Choroid plexus epithelial cell (primary cell): ENCODE results near the gene COL20A1.

ENCODE experiments used
- DNase-seq: peaks from one replicate; pipeline ENCODE4 v3.0.0-alpha.2; 2010; ENCODE audit warnings: low read depth
- H3K4me3 ChIP-seq: 2 replicates; pipeline ENCODE4 v1.5.1; 2011; ENCODE audit warnings: low read depth, mild to moderate bottlenecking, control low read depth, low read length, moderate library complexity
- TF ChIP-seq, protein P1 (sequence below): conservative IDR thresholded peaks from 2 replicates; pipeline ENCODE4 v1.5.1; 2011; ENCODE audit warnings: low read depth, mild to moderate bottlenecking, control low read depth, inconsistent platforms, low read length, moderate library complexity

The COL20A1 gene

GRCh38 chr20:63292904-63293303, at the start of gene COL20A1:
COL20A1 (plus strand) TSS chr20:63293186; CDS start chr20:63295108, 1,922 bp downstream.
- TF ChIP-seq, protein P1, sequence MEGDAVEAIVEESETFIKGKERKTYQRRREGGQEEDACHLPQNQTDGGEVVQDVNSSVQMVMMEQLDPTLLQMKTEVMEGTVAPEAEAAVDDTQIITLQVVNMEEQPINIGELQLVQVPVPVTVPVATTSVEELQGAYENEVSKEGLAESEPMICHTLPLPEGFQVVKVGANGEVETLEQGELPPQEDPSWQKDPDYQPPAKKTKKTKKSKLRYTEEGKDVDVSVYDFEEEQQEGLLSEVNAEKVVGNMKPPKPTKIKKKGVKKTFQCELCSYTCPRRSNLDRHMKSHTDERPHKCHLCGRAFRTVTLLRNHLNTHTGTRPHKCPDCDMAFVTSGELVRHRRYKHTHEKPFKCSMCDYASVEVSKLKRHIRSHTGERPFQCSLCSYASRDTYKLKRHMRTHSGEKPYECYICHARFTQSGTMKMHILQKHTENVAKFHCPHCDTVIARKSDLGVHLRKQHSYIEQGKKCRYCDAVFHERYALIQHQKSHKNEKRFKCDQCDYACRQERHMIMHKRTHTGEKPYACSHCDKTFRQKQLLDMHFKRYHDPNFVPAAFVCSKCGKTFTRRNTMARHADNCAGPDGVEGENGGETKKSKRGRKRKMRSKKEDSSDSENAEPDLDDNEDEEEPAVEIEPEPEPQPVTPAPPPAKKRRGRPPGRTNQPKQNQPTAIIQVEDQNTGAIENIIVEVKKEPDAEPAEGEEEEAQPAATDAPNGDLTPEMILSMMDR: no peak
- DNase-seq: no peak
- no peak within 1 kb of the TSS for H3K4me3 ChIP-seq

- H3K4me3 ChIP-seq: no peak overlapping the region
- TF ChIP-seq, protein P1: no peak
Observed at GRCh38 chr20:63243604-63244247, 49.3 kb upstream of the COL20A1 start.

GRCh38 chr20:63244468-63244867, 48.5 kb upstream of the COL20A1 start:
- TF ChIP-seq, protein P1: no peak
- H3K4me3 ChIP-seq: no peak overlapping the region
- no peak for DNase-seq

More at GRCh38 chr20:63243604-63244247, 49.3 kb upstream of the COL20A1 start:
- DNase-seq: no peak

DNA sequence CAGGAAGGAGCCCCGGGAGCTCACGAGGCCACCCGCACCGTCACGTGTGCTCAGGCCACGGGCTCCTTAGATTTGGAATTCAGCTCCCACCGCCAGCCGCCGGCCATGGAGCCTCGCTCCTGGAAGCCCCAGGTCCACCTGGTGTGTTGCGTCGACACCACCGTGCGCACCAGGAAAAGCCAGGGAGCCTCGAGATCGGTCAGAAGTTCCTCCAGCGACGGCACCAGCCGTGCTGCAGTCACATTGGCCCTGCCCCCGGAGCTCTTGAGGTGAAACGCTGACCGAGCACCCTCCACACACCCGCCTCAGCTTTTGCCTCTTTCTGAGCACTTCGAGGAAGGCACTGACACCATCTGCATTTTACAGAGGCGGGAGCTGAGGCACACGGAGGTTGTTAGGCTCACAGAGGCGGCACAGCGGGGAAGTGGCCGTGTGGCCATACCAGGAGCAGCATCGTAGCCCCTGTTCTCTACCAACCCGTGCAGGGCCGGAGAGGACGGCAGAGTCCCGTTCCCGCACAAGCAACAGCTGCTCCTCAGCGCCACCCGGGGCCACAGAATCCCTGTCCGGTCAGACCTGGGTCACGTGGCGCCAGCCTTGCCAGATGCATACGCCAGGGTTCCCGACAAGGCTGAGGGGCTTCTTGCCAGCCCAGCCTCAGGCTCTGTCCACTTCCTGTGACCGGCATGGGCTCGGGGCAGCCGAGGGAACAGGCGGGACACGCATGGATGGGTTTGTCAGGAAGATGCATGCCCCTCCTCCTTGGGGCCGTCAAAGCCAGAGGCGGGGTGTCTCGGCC, 46.3 kb upstream of the COL20A1 start:
- DNase-seq: no peak
- H3K4me3 ChIP-seq: no peak overlapping the region
- TF ChIP-seq, protein P1: no peak

GRCh38 chr20:63247671-63248228, 45.2 kb upstream of the COL20A1 start:
- no peak for DNase-seq
- no peak overlapping the region for H3K4me3 ChIP-seq
- TF ChIP-seq, protein P1: no peak

DNA sequence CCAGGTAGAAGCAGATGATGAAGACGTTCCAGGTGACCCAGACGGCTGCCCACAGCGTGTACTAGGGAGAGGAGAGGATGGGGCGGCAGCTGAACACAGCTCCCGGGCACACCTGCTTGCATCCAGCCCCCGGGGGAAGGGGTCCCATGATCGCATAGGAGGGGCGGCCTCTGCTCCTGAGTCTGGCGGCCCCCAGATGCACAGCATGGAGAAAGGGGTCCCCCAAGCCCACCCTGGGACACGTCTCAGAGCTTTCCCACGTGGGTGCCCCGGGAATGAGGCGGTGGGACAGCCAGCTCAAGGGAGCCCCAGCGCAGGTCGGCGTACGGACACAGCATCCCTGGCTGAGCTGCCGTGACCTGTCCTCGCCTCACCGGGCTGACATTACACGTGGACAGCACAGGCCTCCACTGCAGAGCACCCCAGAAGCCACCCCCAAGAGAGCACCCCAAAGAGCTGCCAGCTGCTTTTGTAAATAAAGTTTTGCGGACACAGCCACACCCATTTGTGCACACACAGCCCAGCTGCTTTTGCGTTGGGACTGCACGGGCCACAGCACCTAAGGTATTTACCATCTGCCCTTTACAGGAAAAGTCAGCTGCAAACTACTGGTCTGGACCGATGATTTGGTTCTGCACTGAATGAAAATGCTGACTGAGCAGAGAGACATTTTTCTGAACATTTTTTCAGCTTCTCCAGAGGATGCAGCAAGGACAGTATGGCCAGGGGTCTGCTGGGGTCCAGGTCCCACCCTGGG, 44.0 kb upstream of the COL20A1 start:
- no peak for DNase-seq
- no peak overlapping the region for H3K4me3 ChIP-seq
- TF ChIP-seq, protein P1: no peak
